GM19240 (cell line): ENCODE results near the gene ABR.
"Not testable (repeated sequence)": the region's sequence is repeated elsewhere in the genome, so short reads cannot be mapped to it uniquely, and the experiment has no call there.

Source experiments
- DNase-seq: peaks from one replicate; pipeline ENCODE4 v3.0.0; 2011; ENCODE audit warnings: low spot score; ENCODE audit not compliant: insufficient read length

The ABR gene

DNA sequence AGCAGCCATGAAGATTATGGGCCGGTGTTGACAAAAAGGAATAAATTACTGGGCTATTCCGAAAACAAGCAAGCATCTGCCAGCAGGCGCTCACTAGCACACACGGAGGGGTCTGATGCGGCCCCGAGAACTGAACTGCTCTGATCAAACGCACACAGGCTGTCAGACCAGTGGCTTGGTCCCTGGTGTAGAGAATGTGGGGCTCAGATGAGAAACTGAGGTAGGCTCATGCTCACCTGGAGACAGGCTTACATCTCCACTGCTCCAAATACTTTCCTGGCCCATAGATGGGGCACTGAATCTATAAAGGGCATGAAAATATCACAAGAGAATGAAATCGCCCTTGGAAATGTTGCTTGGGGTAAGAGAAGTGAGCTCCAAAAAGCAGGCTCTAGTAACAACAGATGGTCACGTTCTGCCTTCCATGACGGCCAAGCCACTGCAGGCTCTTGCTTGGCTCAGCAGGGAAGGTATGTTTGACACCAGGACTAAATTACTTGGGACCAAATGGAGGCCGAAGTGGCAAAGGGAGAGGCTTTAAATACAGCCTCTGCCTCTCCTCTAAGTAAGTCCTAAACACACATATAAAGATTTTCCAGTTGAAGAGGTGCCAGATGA lies 5.4 kb downstream of the ABR start:
- DNase-seq, result no peak

DNA sequence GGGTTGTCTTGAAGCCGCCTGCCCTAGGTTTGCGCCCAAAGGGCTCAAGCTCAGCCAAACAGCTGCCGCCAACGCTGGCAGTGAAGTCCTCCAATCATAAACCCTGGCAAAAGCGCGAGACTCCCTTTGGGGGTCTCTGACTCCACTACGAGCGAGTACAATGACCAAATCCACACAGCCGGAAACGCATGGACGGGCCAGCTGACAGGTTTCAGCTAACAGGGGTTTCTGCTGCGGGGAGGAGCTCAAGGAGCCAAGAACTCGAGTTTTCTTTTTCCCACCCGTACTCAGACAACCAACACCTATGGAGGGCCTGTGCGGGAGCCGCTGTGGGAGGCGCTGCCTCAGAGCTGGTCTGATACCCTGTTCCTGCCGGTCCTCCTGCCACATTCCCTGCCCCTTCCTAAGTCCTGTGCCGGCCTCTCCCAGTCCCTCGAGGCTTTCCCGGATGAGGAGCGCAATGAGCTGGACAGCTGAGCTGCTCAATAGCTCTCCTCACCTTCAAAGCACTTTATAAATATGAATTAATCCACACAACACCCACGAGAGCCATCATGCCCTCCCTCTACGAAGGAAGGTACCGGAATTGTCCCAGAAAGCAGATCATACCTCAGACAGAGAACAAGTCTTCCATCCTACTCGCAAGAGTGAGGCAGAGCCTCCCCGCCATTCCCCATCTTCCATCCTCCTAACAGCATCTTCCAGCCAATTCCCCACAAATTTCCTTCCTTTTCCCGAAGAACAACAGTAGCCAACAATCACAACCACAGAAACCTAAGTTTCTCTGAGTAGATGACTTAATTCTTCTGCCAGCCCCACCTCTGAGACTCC lies 6.1 kb downstream of the ABR start:
- no peak for DNase-seq

DNA sequence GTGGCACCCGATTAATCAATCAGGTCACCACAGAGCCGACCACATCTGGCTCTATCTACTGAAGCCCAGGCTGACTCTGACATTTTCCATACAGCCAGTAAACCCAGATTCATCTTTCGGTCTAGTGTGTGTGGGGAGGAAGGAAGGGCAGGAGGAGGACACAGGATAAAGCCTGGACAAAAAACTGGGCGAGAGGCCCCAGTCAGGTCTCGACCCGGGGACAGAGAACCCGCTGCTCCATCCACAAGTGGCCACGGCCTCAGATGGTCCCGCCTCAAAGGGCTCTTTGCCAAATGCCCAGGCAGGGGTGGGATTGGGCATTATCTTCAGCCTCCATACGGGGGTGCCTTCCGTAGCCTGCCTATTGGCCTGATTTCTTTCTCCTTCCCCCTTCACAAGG lies 7.8 kb downstream of the ABR start:
- DNase-seq, result no peak

DNA sequence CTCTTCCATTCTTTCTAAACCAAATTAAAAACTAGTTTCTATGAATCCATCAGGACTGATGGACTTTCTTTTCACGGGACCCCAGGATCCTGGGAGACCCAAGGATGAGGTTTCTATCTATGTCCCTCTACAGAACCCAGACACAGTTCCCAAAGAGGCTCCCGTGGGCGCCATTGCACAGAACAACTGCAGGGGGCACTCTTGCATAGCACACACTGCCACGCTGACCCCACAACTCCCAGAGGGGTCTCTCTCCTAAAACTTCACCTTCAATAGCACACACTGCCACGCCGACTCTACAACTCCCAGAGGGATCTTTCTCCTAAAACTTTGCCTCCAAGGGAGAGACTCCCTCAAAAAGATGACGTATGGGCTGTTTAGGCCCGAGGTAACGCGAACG lies 9.0 kb downstream of the ABR start:
- DNase-seq, result no peak

DNA sequence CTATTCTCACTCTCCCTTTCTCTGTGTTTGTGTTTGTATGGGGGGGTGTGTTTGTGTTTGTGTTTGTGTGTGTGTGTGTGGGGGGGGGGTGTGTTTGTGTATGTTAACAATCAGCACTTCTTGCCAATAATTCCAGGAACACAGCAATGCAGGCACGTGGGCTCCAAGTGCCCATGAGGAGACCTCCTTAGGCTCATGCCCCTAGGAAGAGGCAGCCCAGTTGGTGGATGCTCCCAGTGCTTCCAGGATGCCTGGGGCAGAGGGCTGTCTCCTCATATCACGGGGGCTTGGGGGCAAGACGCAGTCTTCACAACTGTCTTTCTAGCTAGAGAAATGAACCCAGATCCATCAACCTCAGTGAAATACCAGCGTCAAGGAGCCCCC lies 9.9 kb downstream of the ABR start:
- no peak for DNase-seq

- DNase-seq, result no peak
Observed at GRCh38 chr17:1169221-1169928, 10.4 kb downstream of the ABR start.

- no peak for DNase-seq
Observed at GRCh38 chr17:1168533-1169220, 11.1 kb downstream of the ABR start.

GRCh38 chr17:1166276-1166675 lies 13.5 kb downstream of the ABR start:
- DNase-seq, result no peak

GRCh38 chr17:1165836-1166235 lies 13.9 kb downstream of the ABR start:
- no peak for DNase-seq

GRCh38 chr17:1164935-1165556 lies 14.7 kb downstream of the ABR start:
- no peak for DNase-seq

DNA sequence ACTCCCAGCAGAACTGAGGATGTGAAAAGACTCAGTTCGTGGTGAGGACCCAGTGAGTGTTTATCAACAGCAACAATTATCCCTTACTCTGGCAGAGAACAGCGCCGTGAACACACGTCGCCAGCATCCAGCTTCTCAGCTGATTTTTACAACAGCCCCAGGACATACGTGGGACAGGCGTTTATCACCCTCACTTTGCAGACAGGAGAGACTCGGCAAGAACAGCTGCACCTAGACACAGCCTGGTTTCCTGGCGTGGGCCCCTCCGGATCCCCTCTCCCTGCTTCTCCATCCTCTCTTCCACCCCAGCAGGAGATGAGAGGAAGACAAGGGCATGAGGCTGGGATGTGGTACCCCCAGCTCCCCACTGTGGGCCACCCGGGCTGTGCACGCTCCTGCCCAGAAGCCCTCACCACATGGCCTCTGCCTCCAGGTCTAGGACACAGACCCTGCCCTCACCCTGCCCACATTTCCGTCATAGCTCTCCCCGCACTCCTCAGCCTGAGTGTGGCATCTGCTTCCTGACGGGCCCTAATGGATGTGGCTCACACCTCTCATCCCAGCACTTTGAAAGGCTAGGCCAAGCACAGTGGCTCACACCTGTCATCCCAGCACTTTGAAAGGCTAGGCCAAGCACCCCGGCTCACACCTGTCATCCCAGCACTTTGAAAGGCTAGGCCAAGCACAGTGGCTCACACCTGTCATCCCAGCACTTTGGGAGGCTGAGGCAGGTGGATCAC lies 17.5 kb downstream of the ABR start:
- DNase-seq, result no peak

- no peak for DNase-seq
Observed at GRCh38 chr17:1160591-1161390, 19.0 kb downstream of the ABR start.

- DNase-seq, result no peak
Observed at GRCh38 chr17:1159431-1160180, 20.2 kb downstream of the ABR start.

GRCh38 chr17:1158879-1159278 lies 20.9 kb downstream of the ABR start:
- no peak for DNase-seq

GRCh38 chr17:1156864-1157263 lies 22.9 kb downstream of the ABR start:
- no peak for DNase-seq

DNA sequence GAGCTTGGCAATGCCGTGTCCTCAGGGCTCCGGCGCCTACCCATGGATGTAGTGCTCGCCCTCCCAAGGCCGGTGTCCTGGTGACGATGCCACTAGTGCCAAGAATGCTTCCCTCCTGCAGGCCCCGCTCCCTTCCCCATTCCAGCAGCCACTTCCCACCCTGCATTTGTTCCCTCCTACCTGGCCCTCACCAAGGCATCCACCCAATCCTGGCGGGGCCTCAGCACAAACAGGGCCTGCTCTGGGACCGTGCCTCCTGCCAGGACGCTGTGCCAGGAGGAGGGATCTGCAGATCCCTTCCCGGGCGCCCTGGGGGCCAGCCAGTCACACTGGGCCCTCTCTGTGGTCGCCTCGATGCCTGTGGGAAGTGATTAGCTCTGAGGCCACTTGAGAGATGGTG lies 25.1 kb downstream of the ABR start:
- DNase-seq, result no peak

GRCh38 chr17:1153795-1154546 lies 25.8 kb downstream of the ABR start:
- DNase-seq, result no peak

GRCh38 chr17:1152582-1152981 lies 27.2 kb downstream of the ABR start:
- DNase-seq, result not testable (repeated sequence)
